GM18498 (cell line): Measurements from ENCODE around the gene AQP10.
"Not testable (repeated sequence)": the region's sequence is repeated elsewhere in the genome, so short reads cannot be mapped to it uniquely, and the experiment has no call there.

ENCODE experiments used
- ATAC-seq: cut with Tn5 transposase; IDR thresholded peaks from one replicate; pipeline ENCODE4 v1.9.1; 2021; ENCODE audit warnings: mild to moderate bottlenecking, moderate library complexity; ENCODE audit not compliant: unreplicated experiment

Gene AQP10

GRCh38 chr1:154323493-154323892 is 2.6 kb downstream of the AQP10 start:
- no peak for ATAC-seq

DNA sequence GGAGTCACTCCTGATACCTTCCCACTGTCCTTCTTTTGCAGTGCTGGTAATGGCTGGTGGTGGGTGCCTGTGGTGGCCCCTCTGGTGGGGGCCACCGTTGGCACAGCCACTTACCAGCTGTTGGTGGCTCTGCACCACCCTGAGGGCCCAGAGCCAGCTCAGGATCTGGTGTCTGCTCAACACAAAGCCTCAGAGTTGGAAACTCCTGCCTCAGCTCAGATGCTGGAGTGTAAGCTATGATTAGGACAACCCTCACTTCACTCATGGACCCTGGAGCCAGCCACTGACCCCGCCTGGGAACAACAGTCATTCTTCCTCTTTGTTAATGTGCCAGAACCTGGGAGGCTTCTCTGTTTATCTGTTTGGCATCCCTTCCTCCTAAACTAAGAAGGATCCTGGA is 3.3 kb downstream of the AQP10 start:
- ATAC-seq, result no peak

DNA sequence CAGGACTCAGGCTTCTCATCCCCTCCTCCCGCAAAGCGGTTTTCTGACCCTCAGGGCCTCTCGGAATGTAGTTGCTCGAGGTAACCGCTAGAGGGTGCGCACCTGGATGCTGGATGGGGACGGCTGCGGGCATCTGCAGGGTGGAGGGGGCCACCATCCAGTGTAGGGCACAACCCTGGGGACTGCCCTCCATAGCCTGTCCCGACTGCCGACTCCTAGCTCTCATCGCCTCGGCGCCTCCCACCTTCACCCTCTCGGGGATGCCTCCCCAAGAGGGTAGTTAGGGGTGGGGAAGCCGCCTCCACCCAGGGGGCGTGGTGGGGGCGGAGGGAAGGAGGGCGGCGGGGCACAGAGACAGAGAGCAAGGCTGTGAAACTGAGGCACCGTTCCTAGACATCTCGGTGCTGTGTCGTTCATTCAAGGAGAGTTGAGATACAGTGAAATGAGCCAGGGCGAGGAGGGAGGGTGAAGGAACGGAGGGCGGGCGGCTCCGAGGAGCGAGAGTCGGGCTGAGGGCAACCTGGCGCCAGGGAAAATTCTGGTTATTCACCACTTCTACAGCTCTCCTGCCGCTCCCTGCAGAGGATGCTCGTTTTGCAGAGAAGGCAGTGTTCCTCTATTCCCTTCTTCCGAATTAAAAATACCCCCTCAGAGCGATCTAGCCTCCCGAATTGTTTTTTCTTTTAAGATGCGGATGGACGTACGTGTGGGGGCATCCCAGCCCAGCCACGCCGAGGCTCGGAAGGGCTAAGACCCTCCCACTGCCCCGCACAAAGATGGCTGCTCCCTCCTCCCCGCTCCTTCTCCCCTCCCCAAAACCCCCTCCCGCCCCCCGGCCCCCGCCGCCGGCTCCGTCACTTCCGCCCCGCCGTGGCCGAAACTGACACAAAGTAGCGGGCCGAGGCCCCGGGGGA is 4.0 kb downstream of the AQP10 start, which contains the start of gene ATP8B2:
TSS of gene ATP8B2 (plus strand) at position 857 of the 914 bp plus-strand sequence. CDS start 2,617 bp downstream, outside the sequence.
- ATAC-seq, result peak; percentile 34

DNA sequence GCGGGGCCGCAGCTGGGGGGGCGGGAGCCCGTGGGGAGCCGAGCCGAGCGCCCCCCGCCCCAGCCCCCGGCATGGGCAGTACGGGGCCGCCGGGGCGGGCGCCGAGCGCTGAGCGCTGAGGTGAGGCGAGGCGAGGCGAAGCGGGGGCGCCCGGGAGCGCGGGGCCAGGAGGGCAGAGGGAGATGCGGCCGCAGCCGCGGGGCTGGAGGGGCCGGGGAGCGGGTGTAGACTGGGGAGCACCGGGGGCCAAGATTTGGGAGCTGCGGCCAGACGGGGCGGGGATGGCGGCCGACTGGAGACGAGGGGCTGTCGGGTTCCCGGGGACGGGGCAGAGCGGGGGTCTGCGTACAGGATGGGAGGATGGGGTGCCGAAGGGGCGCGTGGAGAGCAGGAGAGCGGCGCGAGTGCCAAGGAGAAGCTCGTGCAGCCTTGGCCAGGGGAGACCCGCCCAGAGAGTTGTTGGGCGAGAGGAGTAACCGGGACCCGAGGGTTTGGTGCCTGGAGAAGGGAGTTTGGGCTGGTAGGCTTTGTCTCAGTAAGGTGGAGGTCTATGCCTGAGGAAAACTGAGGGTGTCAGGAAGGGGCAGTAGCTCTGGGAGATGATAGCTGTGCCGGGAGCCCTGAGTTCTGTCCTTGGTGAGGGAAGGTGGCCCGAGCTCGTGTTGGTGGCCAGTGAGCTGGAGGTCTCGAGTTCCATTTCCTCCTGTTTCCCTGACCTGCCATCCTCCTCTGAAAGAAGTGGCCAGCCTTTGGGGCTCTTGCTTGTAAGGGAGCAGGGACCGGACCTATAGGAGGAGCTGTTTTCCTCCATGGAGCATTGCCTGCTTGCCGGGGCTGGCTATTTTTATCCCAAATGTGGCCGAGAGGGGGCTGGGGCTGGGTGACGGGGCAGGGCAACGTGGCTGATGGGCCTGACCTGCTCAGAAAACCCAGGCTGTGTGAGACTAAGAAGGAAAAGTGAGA is 5.0 kb downstream of the AQP10 start:
- peak; percentile 23 for ATAC-seq

- ATAC-seq, result no peak
Observed at GRCh38 chr1:154326546-154327465, 5.9 kb downstream of the AQP10 start.

GRCh38 chr1:154327466-154328317 is 6.8 kb downstream of the AQP10 start:
- no peak for ATAC-seq

GRCh38 chr1:154328318-154329151 is 7.6 kb downstream of the AQP10 start:
- ATAC-seq, result peak; percentile 54

DNA sequence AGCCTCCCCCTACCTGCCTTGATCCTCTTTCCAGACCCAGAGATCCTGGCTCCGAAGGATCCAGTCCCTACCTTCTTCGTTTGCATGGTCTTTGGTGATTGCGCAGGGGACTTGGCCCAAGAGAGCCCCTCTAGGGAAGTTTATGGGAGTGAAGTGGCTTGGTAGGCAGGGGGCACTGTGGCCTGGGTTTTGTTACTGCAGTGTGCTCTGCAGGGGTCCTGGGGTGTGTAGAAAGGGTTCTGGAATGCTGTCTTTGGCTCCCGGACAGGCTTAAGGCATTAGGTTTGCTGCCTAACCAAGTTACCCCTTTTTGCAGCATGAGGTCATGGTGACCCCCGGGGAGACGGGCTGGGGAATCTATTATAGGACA is 8.2 kb downstream of the AQP10 start:
- ATAC-seq, result no peak

DNA sequence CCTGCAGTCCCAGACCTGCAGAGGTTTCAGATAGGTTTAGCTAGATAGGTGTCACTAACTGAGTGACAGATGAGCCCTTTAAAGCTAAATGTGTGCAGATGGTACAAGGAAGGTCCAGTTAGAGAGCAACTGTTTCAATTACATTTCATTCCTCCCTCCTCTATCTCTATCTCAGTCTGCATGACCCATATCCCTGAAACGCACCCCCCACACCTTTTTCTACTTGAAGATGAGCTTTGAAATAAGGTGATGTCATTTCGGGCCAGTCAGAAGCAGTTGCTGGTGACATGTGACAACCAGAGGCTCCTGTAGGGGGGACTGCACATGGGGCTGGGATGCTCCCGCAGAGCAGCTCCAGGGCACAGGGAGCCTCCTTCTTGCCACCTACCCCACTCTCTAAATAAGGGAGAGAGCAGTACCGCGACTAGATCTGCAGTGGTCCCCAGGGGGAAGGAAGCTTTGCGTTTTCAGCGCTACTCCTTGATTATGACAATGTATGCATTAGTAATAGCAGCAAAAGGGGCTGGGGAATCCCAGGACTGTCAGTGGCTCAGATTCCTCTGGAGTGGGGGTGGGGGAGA is 8.7 kb downstream of the AQP10 start:
- ATAC-seq, result no peak

GRCh38 chr1:154330669-154331068 is 9.8 kb downstream of the AQP10 start:
- ATAC-seq, result no peak

GRCh38 chr1:154334079-154335024 is 13.5 kb downstream of the AQP10 start:
- ATAC-seq, result no peak

DNA sequence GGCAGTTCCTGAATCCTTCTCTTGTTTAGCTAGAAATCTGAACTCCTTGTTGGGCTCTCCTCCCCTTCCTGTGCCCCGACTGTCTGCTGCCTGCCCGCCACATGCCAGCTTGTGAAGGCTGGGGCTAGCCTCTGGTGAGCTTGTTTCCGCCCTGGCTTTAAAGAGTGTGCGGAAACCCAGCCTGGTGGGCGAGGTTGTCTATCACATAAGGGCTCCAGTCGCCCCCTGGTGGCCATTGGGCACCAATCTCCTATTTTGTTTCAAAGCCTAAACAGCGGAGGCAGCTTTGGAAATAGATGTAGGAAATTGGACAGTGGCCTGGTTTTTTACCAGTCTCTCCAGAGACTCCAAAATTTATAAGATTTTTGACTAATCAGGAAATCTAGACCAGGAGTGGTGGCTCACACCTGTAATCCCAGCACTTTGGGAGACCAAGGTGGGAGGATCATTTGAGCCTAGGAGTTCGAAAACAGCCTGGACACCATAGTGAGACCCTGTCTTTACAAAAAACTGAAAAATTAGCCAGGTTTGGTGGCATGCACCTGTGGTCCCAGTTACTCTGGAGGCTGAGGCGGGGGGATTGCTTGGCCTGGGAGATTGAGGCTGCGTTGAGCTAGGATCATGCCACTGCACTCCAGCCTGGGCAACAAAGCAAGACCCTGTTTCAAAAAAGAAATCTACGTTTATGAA is 14.3 kb downstream of the AQP10 start:
- ATAC-seq, result no peak

- ATAC-seq, result no peak
Observed at GRCh38 chr1:154337253-154337894, 16.5 kb downstream of the AQP10 start.

DNA sequence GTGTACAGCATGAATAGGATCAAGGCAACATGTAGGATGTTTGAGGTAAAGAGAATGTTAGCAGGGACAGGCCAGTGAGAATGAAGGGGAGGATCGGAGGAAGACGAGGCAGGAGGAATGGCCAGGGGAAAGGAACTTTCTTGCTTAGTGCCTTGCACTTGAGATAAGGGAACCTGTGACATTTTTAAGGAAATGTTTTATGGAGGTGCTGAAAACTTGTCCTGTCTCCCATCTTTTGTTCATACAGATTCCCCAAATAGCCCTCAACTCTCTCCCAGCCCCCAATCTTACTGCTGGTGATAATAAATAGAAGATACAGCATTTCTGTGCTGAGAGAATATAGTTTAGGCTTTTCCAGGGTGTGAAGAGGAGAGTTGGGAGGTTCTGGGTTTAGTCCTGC is 18.0 kb downstream of the AQP10 start:
- no peak for ATAC-seq

DNA sequence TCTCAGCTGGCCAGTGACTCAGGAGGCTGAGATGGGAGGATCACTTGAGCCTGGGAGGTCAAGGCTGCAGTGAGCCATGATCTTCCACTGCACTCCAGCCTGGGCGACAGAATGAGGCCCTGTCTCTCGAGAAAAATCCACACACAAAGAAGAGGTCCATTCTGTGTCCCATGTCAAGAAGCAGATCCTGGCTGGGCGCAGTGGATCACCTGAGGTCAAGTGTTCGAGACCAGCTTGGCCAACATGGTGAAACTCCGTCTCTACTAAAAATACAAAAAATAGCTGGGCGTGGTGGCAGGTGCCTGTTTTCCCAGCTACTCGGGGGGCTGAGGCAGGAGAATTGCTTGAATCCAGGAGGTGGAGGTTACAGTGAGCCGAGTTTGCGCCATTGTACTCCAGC is 20.5 kb downstream of the AQP10 start:
- ATAC-seq, result not testable (repeated sequence)

DNA sequence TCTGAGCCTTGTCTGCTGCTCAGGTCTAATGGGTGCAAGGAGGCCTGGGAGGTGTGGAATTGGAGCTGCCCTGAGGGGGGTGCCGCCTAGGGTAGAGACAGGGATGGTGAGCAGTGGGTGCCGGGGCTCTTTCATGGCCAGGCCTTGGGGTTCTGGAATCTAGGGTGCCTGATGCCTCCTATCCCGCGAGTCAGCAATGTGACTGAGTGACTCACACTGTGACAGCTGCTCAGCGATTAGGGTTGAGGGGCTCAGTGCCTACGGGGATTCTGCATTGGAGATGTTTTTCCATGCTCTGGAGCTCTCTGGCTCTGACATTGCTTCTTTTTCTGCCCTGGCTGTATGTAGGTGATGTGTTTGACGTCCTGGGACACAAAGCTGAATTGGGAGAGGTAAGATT is 21.2 kb downstream of the AQP10 start:
- ATAC-seq, result no peak
